WERI-Rb-1 (cell line): ENCODE measurements around the gene MIPOL1.
A peak's percentile ranks its signal among the peaks of the same experiment; 100 is the strongest.

Experiments
- DNase-seq: peaks from one replicate; pipeline ENCODE4 v3.0.0-alpha.2; 2020
- H3K27ac ChIP-seq: fragments of 250-450 bp; sonication (Bioruptor Pico); 2 replicates; pipeline ENCODE4 v1.5.1; 2020; ENCODE audit warnings: mild to moderate bottlenecking, moderate library complexity
- H3K27me3 ChIP-seq: fragments of 250-450 bp; sonication (Bioruptor Pico); 2 replicates; pipeline ENCODE4 v1.5.1; 2021; ENCODE audit warnings: mild to moderate bottlenecking, low read depth, moderate library complexity; ENCODE audit not compliant: insufficient read depth, severe bottlenecking
- H3K36me3 ChIP-seq: fragments of 250-450 bp; sonication (Bioruptor Pico); 2 replicates; pipeline ENCODE4 v1.5.1; 2020; ENCODE audit warnings: mild to moderate bottlenecking, moderate library complexity
- H3K4me3 ChIP-seq: 2 replicates; pipeline ENCODE4 v1.5.1; 2011; ENCODE audit warnings: low read depth, mild to moderate bottlenecking, control low read depth, low read length
- H3K9me3 ChIP-seq: fragments of 250-450 bp; sonication (Bioruptor Pico); 2 replicates; pipeline ENCODE4 v1.5.1; 2021; ENCODE audit warnings: mild to moderate bottlenecking, moderate library complexity; ENCODE audit not compliant: severe bottlenecking
- TF ChIP-seq, protein P1 (sequence below): IDR thresholded peaks from 2 replicates; pipeline ENCODE4 v1.5.1; 2011; ENCODE audit warnings: low read depth, mild to moderate bottlenecking, control low read depth, inconsistent platforms, low read length

MIPOL1 gene

DNA sequence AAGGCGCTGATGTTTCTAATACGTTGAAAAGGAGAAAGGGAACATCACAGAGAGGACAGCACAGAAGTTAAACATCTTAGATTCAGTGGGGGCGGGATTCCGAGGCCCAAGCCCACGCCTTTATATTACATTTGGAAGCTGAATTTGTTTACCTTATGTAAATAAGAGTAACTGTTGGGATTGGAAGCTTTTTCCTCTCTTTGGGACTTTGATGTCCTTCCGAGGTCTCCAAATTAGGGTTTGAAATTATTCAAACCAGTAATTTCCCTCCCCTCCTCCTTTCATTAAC, 390.9 kb downstream of the MIPOL1 start:
- Histone ChIP-seq H3K27ac (no peak overlapping the region; the same call in 1 of the 2 replicates), H3K4me3 (peak overlapping the region; percentile 30; the same call in 1 of the 2 replicates), H3K9me3 (peaks cover 6% of the 10 kb centered on the region), H3K36me3 (no peaks in the 10 kb centered on the region; the same call in 1 of the 2 replicates), H3K27me3 (peaks cover 95% of the 10 kb centered on the region)
- no peak for DNase-seq
- TF ChIP-seq, protein P1, sequence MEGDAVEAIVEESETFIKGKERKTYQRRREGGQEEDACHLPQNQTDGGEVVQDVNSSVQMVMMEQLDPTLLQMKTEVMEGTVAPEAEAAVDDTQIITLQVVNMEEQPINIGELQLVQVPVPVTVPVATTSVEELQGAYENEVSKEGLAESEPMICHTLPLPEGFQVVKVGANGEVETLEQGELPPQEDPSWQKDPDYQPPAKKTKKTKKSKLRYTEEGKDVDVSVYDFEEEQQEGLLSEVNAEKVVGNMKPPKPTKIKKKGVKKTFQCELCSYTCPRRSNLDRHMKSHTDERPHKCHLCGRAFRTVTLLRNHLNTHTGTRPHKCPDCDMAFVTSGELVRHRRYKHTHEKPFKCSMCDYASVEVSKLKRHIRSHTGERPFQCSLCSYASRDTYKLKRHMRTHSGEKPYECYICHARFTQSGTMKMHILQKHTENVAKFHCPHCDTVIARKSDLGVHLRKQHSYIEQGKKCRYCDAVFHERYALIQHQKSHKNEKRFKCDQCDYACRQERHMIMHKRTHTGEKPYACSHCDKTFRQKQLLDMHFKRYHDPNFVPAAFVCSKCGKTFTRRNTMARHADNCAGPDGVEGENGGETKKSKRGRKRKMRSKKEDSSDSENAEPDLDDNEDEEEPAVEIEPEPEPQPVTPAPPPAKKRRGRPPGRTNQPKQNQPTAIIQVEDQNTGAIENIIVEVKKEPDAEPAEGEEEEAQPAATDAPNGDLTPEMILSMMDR = no peak

DNA sequence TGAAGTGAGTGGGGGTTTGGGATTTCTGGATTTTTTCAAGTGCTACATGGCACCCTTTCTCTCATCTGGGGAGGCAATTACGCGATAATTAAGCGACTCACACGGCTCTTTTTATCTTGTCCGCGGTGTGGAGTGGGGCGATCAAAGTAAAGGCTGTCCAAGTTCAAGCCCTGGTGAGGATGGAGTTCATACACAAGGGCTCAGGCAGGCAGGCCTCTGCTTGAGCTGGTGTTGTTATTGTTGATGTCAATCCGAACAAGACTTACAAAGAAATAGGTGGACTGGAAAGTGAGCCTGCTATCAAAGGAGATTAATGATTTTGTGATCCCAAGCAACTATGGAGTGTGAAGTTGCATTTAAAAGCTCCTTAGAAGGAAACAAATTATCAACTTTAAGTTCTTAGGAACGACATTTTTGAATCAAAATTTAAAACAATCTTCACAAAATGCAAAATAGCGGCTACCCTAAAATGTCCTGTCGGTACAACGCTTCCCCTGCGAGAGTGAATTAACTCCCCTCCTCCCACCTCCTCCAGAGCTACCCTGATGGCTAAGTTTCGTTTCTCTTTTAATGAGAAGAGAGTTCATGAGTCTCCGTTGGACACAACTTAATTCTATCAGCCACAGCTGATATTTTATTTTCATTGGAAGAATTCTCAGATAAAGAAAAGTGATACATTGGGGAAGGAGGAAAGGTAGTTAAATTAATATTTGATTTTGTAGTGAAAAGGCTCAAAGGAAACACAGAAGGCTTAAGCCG, 391.4 kb downstream of the MIPOL1 start:
- H3K9me3 ChIP-seq = peaks cover 6% of the 10 kb centered on the region
- no peaks in the 10 kb centered on the region; the same call in 1 of the 2 replicates for H3K36me3 ChIP-seq
- peaks cover 97% of the 10 kb centered on the region for H3K27me3 ChIP-seq
- no peak overlapping the region for H3K4me3 ChIP-seq
- no peak overlapping the region for H3K27ac ChIP-seq
- TF ChIP-seq, protein P1 = no peak
- DNase-seq = no peak

DNA sequence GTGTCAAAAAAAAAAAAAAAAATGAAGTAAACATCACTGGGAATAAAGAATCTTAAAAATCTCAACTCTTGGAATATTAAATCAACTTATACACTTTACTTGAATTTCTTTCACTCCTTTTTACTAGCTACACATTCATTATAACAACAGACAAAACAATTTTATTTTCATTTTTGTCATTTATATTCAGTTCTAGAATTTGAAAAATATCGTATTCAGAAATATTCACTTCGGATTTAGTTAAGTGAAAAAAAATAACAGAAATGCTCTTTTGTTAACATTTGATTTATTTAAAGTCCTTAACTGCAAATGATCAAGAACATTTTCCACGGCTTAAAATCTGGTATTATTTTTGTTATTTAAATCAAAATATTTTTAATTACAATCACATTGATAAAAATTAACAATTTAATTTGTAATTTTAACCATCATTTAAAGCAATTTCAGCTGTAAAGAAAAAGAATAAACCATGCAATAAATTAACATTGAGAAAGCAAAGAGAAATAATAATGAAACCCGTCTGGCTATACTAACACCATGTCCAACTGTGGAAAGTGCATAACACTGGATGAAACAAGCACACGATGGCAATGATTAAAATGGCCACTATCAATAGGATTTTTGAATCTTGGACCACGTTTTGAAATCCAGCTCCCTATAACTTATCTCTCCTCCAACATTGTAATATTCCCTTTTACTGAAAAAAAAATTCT, 392.1 kb downstream of the MIPOL1 start:
- no peak for DNase-seq
- TF ChIP-seq, protein P1 = no peak
- H3K9me3 ChIP-seq = peaks cover 6% of the 10 kb centered on the region
- peaks cover 94% of the 10 kb centered on the region for H3K27me3 ChIP-seq
- H3K4me3 ChIP-seq = no peak overlapping the region
- H3K27ac ChIP-seq = no peak overlapping the region
- H3K36me3 ChIP-seq = no peaks in the 10 kb centered on the region; the same call in 1 of the 2 replicates

DNA sequence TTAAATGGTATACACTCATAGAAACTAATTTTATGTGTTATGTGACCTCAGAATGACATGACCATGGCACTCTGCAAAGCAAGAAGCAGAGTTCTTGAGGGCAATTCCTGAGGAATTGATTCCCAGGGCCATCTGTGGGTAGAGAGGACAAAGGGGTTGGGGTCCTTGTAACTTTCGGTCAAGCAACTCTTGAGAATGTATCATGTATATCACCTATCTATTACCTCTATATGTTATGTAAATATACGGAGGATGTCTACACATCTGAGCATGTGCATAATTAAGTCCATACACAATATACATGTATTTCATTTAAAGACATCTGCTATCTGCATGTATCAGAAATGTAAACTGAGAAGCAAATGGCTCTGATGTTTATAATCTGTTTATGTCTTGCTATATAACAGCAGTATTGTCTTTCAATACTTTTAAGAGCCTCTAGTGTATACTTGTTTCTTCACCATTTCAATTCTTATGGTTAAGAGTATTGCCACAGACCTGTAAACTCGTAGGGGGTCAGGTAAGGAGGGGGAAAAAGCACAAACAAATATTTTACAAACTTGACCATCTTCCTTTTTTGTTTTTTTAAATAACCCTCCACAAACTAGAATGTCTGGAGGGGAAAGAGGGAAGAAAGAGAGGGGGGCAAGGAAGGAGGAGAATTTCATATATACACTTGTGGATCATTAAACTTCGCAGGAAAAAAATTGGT, 392.8 kb downstream of the MIPOL1 start:
- Histone ChIP-seq H3K36me3 (no peaks in the 10 kb centered on the region; the same call in 1 of the 2 replicates), H3K27me3 (peaks cover 91% of the 10 kb centered on the region), H3K9me3 (peaks cover 6% of the 10 kb centered on the region), H3K27ac (no peak overlapping the region), H3K4me3 (no peak overlapping the region)
- TF ChIP-seq, protein P1 = no peak
- DNase-seq = no peak

DNA sequence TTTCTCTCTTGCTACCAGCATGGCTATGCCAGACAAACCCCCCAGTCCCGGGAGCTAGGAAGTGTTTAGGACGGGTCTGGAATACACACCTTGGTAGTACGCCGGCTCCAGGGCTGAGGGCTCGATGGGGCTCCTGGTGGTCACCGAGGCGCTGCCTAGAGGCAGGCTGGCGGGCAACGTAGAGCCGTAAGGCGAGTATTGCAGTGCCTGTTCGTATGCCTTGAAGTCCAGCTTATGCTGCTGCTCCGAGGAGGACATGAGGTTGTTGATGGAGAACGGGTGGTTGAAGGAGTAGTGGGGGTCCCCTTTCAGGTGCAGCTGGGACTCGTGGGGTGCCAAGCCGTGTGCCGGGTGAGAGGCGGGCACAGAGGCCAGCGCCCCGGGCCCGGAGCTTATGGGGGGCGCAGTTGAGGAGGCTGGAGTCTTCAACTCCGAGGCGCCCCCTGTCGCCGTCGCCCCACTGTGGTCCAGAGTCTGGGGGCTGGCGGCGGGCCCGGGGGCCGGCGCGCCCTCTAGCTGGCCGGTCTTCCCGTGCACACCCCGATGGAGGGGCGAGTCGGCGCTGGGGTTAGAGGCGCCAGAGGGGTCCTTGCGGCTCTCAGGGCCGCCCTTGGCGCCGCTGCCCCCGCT, 393.7 kb downstream of the MIPOL1 start:
- DNase-seq = no peak
- Histone ChIP-seq H3K27me3 (peaks cover 91% of the 10 kb centered on the region), H3K4me3 (no peak overlapping the region), H3K27ac (no peak overlapping the region), H3K9me3 (peaks cover 6% of the 10 kb centered on the region), H3K36me3 (no peaks in the 10 kb centered on the region; the same call in 1 of the 2 replicates)
- TF ChIP-seq, protein P1 = 0 out of 2 replicates have a peak, but pooled peaks have one; percentile 16
